HG03575 (cell line): ENCODE measurements around the gene ACY1.

Source experiments
- ATAC-seq: cut with Tn5 transposase; IDR thresholded peaks from one replicate; pipeline ENCODE4 v1.9.1; 2021; ENCODE audit not compliant: unreplicated experiment, insufficient number of reproducible peaks, low FRiP score; ENCODE audit errors: extremely low read depth

Gene ACY1

DNA sequence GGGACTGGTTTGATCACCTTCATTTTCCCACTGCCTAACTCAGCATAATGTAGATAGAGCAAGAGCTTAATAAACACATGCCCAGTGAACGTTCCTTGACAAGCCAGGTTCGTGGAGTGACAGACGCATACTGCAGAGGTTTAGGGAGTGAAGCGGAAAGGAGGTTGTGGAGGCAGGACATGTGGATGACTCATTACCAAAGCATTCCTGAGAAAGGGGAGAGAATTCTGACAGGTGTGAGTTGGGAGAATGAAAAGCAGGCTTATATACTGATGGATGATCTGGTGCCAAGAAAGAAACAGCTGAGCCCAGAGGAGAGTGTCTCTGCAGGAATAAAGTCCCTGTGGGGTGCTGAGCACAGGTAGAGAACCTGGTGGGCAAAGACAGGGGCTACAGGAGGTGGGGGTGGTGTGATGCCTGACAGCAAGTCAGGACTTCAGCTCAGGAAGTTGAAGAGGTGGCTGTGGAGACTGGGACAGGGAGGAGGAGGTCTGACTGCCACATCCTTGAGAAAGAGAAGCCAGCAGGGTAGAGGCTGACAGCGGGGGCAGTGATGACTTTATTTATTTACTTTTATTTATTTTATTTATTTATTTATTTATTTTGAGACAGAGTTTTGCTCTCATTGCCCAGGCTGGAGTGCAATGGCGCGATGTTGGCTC, 14.7 kb downstream of the ACY1 start:
- no peak for ATAC-seq

GRCh38 chr3:51998774-51999173, 15.4 kb downstream of the ACY1 start:
- ATAC-seq = no peak

- no peak for ATAC-seq
Measured at GRCh38 chr3:51999846-52000245, 16.5 kb downstream of the ACY1 start.

DNA sequence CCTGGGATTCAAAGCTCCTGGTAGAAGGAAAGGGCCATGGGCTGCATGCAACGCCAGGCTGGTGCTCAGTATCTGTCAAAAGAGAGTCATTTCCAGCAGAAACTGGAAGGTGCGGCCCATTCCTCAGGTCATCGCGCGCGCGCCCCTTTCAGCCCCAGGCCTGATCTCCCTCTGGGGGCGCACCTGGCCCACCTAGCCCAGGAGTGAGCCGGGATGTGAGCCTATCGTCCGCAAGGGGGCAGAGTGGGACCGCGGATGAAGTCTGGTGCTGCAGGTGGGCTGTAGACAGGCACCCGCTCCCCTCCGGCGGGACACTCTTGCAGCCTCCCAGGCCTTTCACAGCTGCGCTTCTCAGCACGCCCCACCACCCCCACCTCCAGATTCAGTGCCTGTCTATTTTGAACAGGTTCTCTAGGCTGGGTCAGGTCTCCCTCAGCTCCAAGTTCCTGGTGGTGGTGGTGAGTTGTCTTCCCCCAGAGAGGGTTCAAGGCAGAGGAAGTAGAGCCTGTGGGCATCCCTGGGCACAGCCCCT, 18.2 kb downstream of the ACY1 start:
- no peak for ATAC-seq

DNA sequence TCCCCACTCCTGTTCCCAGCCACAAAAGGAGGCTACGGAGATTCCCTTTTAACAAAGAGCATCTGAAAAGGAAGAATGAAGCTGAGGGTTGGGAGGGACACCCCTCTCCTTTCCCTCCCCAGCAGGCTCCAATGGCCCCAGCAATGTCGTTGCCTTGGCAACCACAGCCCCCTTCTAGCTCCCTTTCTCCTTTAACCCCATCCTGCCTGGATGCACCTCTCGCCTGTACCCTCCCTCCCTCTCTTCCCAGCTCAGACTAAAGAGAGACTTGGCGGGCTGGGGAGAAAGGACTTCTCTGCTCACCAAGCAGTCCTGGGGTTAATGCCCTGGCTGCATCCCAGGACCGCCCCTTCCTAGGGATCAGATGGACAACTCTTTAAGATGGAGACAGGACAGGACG, 19.4 kb downstream of the ACY1 start:
- ATAC-seq = no peak

DNA sequence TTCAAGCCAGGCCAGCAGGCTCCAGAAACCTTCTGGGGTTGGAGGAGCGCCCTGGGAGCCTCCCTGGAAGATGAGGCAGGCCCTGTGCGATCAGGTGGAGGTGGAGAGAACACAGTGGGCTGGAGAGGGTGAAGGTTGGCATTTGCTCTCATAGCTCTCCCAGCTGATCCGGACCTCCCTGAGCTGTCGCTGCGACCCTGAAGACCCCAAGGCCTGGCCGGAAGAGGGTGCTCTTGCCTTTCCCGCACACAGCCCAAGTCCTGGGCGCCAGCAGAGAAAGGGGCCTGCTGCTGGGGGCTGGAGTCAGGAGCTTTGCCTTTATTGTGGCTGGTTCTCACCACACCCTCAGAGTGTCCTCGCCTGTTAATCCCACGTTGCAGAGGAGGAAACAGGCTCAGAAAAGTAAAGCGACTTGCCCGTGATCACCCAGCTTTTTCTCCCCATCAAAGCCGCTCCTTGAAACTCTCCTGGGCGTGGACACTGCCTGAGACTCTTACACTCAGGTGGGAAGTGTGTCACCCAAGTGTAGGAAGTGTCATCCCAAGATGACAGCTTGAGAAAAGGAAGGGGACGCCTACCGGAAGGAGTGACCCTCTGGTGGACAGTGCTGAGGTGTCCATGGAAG, 20.9 kb downstream of the ACY1 start:
- ATAC-seq = no peak

DNA sequence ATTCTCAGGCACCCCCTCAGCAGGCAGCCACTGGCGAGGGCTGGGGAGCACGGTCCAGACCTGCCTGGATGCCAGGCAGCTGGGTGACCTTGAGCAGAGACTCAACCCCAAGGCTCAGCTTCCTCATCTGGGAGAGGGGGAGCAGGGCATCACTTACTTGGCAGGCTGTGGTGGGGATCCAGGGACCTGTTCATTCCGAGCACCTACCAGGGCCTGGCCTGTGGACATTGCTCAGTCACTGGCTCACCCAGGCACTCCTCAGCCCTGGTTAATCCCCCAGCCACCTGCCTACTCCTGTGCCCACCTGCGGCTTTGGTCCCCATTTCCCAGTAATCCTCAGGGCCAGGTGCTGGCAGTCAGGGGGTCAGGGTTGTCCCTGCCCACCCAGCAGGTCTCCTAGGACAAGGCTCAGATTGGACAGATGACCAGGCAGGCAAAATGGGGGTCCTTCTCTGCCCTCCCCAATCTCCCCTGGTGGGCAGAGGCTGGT, 21.6 kb downstream of the ACY1 start:
- ATAC-seq = no peak

GRCh38 chr3:52005571-52005986, 22.2 kb downstream of the ACY1 start:
- no peak for ATAC-seq

- no peak for ATAC-seq
Measured at GRCh38 chr3:52006017-52006819, 22.9 kb downstream of the ACY1 start.

DNA sequence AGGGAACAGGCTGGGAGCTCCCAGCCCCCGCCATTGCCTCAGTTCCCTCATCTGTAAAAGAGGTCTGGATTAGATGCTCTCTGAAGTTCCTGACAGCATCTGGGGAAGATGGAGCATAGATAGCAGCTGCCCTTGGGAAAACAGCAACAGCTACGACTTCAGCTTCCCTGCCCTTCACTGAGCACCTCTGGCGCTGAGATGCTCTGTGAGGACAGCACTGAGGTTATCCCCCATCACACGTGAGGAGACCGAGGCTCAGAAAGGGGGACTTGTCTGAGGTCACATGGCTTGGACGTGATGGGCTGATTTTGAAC, 23.4 kb downstream of the ACY1 start:
- ATAC-seq = no peak

DNA sequence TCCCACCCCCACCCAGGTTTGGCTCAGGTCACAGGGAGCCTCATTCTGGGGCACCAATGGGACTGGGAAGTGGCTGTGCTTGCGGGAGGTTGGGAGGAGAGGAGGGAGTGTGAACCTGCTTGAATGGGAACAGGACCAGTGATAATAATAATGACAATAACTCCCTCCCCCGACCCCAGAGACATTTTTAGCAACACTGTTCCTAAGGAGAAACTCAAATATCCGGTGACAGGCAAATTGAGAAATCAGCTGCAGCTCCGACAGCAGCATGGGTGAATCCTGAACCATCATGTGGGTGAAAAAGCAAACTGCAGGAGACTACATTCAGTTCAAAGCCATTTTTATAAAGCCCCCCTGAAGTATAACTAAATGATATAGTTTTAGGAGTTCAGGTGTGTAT, 24.0 kb downstream of the ACY1 start:
- no peak for ATAC-seq

GRCh38 chr3:52010431-52010830, 27.1 kb downstream of the ACY1 start:
- no peak for ATAC-seq

GRCh38 chr3:52012699-52013098, 29.4 kb downstream of the ACY1 start:
- no peak for ATAC-seq

DNA sequence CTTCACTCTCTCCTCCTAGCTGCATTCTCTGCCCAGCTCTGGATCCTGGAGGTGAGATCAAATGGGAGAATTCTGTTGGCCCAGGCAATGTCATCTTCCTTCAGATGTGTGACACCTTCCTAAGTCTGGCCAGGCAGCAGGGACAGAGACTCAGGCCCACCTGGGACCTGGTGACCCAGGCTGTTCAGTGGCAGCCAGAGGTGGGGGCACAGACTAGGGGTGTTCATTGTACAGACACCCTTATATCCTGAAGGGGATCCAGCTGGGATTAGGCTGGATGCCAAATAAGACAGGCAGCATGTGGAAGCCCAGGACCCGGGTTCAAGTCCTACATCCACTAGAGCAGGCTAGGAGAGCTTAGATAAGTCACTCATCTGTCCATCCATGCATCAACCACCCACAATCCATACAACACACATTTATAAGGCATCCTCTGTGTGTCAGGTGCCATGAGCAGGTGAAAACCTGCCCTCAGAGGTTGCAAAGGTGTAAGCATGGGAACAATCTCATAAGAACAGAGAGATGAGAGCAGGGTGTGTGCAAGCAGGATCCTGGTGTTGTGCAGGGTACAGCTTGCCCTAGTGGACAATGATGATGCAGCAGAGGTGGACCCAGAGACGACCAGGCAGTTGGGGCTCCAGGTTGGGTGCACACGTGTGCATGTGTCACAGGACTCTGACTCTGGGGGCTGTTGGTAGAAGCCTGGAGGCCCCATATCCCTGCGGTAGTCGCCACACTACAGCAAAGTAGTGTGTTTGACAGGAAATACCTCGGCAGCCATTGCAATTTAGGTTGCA, 30.7 kb downstream of the ACY1 start:
- ATAC-seq = no peak

DNA sequence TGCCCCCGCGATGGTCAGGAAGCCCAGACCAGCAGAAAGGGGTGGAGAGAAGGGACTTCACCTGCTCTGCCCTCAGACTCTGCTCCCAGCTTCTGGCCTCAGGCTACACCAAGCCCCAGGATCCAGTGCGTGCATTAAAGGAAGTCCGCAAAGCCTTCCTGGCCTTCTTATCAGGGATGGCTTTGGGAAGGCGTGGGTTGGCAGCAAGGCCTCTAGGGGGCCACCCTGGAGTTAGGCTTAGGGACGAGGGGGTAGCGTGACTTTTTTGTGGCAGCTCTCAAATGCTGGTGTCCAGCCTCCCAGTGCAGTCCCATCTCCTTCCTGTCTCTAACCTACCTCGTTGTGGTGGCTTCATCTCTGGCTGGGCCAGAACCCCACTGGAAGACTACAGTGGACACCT, 31.3 kb downstream of the ACY1 start:
- no peak for ATAC-seq

DNA sequence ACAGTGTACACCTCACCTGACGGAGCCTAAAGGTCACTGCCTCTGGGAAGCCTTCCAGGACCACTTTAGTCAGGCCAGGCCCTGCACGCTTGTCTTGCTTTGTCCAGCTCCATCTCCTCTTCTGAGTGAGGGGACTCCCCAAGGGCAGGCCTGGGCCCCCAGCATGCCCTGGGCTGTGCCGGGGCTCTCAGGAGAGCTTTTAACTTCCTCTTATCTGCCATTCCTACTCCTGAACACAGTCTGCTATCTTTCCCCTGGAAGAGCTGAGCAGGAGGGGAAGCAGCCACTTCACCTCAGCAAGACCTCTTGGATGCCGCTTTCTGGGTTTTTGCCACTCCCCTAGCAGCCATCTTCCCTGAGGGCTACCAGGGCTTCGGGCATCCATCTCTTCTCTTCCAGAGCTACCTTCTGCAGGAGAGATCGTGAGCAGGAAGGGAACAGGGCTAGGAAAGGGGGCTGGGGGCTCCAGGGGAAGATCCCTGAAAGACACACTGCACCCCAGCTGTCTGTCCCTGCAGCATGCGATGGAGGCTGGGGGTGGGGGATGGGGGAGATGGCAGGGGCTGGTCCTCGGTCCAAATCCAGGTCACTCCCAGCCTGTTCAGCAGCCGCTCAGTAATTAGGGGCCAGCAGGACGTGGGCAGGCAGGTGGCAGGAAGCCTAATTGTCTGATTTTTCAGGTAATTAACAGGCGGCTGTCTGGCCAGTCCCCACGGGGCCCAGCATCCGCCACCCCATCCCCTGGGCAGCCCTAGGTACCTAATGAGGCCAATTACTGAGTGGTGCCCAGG, 32.3 kb downstream of the ACY1 start:
- no peak for ATAC-seq

DNA sequence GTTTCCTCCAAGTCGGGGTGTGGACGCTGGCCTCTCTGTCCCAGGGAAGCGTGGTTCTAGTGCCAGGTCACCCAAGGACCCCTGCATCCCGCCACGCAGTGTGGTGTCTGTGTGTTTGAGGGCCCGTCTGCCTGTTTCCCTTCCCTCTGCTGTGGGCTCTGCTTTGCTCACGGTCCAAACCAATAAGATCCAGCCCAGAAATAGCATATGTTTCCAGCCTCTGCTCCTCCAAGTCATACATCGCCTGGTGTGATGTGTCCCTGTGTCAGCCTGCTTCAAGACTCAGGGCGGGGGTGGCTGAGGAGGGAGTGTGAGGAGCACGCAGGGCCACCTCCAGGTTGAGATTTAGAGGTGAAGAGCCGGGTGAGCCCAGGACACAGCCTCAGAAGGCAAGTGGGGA, 34.3 kb downstream of the ACY1 start:
- no peak for ATAC-seq

GRCh38 chr3:52018319-52019000, 35.1 kb downstream of the ACY1 start:
- ATAC-seq = no peak
